GM21515 (cell line): ENCODE results near the gene OXNAD1.

ENCODE experiments used
- ATAC-seq: cut with Tn5 transposase; IDR thresholded peaks from one replicate; pipeline ENCODE4 v1.9.1; 2021; ENCODE audit not compliant: unreplicated experiment

Gene OXNAD1

DNA sequence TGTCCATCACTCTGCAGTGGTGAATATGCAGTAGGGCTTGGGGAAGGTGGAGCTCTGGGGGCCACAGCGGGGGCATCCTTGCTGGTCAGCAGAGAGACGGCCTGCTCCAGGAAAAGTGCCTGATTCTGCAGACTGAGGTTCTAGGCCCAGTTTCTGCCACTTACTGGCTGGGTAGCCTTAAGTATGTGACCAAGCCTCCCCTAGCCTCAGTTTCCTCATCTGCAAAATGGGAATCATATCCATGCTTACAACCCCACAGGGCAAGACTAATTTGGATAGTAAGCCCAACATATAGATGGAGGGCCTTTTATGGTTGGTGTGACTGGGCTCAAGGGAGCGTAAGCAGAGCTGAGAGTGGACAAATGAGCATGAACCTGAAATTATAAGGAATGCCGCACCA is 60.8 kb downstream of the OXNAD1 start:
- ATAC-seq: no peak

DNA sequence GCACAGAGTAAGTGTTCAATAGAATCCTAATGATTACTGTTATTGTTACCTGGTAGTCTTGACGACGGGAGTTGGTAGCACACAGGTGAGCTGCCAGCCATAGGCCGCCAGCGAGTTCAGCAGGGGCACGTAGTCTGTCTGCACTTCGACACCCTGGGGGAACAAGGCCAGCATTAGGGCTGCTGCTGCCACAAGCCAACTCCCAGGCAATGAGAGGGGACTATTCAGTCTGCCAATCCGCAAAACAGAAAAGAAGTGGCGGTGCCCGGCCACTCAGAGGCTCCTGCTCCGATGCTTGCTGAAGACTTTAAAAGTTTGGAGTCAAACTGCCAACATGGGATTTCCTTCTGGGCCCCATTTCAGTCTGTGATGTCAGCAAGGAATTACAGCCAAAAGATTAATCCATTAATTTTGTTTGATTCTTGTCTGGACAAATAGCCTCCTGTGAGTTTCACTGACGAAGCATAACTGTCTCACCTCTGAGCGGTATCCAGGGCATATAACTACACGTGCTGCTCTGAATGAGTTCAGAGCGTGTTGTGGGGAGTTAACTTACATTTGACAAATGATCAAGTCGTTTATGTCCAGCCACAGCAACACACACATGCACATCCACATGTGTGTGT is 61.8 kb downstream of the OXNAD1 start:
- no peak for ATAC-seq

DNA sequence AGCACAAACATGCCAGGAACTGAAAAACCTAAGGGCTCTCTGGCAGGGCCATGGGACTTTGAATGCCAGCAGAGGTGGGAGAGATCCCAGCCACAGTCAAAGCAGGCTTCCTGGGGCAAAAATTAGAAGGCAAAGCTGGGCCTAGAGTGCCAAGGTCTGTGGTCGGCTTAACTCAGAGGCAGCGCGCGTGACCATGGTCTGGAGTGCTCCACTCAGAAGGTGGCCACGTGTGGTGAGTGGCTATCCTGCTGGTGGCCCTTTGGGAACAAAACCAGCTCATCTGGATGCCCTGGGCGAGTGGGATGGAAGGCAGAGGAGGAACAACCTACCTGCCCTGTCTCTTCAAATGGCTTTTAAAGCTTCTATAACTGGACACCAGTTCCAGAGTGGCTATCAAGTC is 63.1 kb downstream of the OXNAD1 start:
- ATAC-seq: no peak

DNA sequence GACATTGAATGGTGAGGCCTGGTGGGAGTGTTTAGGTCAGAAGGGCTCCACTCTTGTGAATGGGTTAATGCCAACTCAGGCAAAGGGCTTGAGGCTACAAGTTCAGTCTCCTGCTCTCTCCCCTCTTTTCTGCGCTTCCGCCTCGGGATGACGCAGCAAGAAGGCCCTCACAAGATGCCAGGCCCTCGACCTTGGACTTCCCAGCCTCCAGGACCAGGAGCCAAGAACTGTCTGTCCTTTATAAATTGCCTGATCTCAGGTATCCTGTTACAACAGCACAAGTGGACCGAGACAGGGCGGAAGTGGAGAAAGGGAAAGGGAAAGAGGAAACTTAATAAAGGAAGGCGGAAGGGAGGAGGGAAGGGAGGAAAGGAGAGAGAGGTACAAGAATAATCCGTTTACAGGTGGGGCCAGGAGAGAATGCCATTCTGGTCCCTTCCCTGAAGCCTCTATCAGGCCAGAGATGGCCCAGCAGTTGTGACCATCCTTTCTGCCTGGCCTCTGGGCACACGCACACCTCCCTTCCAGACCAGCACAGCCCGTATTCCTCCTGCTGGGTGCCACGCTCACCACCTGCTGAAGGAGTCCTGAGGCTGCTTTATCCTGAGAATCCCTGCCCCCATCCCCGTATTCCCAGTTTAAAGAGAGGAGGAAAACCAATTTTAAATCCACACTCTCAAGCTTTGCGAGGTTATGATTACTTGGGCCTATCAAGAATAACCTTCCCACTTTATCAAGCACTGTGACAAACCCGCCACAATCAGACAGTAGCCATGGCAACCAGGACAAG is 64.2 kb downstream of the OXNAD1 start:
- ATAC-seq: no peak

DNA sequence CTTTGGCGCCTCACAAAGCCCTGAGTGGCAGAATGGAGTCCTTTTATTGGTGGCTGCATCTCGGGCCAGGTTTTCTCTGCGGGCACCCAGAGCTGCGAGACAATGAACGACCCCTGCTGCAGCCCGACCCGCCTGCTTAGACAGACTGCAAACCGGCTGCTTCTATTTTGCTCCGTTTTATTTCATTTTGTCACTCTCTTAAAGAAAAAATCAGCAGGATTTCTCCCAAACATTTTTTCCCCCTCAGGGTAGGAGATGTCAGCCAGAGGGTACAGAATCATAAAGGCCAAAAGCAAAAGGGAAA is 64.8 kb downstream of the OXNAD1 start:
- ATAC-seq: no peak

DNA sequence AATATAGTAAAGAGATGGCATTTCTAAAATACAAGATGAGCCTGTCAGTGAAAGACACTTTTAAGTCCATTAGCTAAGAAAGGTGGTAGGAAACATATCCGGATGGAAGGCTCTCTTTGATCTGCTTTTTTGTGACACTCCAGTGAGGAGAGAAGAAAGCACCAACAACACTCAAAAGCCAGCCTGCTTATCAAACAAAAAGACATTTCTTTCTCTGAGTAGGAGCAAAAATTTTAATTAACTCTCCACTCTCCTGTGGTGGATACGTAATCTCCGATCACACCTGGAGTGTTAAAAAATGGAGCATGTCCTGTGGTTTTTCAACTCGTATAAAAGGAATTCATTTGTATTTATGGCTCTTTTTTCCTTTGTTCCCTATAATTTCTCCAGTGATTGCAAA is 65.3 kb downstream of the OXNAD1 start:
- no peak for ATAC-seq

DNA sequence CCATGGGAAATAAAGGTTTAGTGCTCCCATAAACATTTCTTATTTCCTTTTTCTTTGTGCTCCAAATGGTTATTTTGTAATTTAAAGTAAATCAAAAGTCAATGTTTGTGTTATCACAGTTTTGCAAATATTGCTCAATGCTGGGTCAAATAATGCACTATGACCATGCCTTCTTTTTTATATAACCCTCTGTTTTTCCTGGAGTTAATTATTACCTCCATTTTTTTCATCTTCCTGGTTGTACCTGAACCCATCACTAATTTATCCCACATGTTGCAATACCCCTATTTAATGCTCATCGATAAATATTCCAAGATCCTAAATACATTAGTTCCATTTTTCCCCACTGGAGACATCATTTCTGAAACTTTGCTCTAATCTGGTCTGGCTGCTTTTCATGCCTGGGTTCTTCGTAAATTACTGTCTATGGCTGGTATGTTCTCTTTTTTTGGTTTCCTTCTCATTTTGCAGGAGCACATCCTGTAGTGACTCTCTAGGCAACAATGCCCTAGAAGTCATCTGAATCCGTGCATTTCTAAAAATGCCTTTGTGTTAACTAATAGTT is 66.4 kb downstream of the OXNAD1 start:
- ATAC-seq: no peak

DNA sequence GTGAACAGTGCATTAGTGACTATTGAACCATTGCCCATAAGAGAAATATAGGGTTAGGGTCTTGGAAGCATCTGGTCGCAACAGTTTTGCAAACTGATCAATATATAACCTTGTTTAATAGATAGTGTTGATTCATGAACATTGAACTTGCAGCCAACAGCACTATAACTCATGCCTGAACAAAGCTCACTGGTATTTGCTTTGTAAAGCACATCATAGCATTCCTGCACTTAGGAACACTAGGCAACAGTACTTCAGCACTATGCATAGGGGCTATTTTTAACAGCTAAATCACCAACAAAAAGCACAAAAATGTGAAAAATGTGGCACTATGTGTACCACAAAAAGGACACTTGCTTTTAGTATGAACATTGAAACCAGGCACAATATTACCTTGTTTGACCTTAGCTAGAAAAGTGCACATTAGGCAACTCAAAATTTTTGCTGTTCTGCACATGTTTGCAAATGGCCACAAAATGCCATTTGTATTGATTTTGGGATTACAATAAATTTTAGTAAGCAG is 68.0 kb downstream of the OXNAD1 start:
- no peak for ATAC-seq

DNA sequence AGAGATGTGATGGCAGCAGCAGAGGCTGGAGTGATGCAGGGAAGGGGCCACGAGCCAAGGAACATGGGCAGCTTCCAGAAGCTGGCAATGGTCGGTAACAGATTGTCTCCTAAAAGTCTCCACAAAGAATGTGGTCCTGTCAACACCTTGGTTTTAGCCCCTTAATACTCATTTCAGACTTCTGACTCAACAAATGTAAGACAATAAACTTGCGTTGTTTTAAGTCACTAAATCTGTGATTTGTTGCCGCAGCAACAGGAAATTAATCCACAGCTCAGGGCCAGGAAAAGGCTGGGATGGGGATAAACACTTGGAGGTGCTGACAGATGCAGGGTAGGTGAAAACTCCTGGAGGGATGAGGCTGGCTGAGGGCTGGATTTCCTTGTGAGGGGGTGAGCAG is 69.9 kb downstream of the OXNAD1 start:
- ATAC-seq: no peak

DNA sequence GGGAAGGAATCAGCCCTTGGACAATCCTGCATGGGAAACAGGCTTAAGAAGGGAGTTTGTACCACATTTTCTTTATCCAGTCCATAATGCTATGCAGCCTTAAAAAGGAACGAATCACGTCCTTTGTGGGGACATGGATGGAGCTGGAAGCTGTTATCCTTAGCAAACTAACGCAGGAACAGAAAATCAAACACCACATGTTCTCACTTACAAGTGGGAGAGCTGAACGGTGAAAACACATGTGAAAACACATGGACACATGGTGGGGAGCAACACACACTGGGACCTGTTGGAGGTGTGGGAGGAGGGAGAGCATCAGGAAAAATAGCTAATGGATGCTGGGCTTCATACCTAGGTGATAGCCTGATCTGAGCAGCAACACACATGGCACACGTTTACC is 70.3 kb downstream of the OXNAD1 start:
- no peak for ATAC-seq

DNA sequence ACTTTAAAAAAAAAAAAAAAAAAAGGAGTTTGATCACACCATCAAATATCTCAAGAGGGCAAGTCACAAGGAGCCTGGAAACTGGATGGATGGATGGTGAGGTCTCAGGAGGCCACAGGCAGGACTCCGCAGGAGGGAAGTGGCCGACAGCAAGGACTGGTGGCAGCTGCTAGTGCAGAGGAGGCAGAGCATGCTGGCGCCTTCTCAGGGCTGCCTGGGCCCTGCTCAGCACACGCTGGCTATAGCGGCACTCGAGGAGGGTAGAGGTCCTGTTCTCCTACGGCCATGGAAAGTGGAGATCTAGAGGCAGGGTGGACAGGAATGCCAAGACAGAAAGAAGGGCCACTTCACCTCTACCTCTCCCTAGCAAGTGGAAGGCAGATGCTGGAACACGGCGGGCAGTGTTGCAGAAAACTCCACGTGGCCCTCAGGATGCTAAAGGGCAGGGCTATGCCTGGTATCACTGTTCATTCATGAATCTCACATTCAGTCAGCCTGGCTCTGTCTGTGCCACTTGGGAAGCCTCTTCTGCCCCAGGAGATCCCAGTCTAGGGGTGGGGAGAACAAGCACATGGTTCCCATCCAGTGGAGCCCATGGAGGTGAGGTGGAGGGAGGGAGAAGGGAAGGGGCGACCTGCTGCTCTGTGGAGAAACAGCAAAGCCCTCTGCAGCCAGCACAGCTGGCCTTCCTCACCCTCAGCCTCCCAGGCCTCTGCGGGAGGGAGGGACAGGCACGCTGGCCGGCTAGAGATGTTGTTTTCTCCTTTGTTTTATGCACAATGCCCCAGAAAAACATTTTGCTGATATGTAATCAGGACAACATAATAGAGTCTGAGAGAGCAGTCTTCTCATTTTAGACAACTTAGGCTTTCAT is 71.0 kb downstream of the OXNAD1 start:
- ATAC-seq: no peak

DNA sequence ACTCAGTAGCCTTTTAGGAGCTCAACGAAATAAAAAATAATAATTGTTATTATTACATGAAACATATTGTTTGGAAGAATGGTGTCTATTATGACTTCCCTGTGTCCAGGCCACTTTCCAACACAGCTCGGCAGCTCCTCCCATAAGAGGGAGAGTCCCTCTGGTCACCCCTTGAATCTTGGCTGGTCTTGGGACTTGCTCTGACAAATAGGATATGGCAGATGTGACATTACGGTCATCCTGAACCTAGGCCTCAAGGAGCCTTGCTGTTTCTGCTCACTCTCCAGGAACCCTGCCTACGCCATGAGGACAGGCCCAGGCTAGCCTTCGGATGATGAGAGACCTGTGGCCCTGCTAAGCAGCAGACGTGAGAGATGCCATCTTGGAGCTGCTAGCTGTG is 71.8 kb downstream of the OXNAD1 start:
- ATAC-seq: no peak

DNA sequence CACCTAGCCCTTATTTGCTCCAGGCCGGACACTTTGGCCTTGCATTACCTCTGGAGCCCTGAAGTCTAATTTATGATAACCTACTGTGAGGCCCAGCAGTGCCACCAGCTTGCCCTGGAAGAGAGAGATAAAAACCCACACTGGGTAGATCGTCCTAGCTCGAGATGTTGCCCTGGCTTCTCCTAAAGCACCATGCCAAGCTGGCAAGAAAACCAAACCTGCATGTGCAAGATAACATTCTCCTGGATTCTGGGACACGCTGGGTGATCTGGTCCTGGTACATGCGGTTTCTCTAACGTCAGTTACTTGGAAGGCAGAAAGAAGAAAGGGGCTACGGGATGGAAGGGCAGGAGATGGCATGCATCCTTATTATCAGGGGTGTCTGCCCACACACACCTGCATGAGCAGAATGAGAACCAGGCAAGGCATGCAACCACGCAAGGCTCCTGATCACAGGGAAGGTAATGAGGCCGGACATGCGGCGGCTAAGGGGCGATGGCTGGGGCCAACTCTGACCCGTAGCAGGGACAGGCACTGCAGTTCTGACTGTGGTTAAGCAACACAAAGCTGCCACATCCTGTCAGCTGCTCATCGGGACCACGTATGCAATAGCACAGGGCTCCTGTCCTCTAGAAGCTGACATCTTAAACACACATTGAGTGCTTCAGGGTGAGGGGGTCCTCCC is 73.0 kb downstream of the OXNAD1 start:
- ATAC-seq: peak; percentile 83

DNA sequence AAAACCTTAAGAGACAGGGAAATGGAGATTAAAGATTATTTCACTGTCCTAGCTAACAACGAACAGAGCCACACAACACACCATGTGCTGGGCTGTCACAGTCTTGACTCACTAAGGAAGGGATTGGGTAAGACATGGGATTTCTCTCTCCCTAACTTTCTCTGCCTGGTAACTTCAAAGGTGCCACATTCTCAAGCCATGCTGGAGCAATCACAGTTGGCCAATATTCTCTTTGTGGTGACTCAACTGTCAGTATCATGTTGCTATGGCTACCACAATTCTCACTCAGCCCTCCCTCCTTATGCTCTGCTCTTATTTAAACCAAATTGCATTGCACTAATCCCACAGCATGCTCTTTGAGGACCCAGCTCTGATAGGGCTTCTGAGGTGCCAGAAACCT is 74.0 kb downstream of the OXNAD1 start:
- no peak for ATAC-seq

DNA sequence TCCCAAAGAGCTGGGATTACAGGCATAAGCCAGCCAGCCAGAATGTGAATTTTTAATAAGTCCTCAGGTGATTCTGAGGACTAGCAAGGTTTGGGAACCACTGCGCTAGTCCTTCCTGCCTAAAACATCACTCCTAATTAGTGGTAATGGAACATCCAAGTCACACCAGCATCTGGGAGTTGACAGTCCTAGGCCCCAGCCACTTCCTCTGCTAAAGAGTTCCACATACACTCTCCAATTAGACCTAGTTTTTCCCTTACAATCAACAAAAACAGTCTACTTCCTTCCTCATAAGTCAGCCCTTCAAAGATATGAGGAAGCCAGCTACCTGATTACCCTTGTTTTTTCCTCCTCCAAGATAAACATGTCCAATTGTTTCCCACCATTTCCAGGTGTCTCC is 78.1 kb downstream of the OXNAD1 start:
- ATAC-seq: no peak

DNA sequence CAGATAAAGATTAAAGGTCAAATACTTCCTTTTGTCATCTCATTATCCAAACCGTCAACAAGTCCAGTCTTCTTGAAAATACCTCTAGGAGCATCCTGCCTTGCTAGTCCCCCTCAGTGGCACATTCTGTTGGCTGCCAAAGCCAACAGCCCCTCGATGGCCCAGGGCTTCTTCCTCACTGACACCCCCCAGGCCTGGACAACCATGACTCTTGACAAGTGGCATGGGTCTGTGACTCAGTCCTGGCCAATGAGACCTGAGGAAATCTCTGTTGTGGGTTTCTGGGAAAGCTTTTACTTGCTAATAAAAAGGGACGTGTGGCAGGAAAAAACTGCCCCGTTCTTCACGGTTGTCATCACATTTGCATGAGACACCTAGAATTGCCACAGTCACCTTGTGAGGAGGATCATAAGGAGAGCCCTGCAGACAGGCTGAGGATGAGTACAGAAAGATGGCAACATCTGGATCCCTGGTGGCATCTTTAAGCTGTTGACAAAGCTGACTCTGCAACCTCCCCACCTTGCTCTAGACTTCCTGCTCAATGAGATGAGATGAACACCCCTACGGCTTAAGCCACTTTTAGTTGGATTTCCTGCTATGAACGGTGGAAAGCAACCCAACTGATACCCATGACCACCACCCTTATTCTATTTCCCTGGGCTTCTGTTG is 81.5 kb downstream of the OXNAD1 start:
- no peak for ATAC-seq

DNA sequence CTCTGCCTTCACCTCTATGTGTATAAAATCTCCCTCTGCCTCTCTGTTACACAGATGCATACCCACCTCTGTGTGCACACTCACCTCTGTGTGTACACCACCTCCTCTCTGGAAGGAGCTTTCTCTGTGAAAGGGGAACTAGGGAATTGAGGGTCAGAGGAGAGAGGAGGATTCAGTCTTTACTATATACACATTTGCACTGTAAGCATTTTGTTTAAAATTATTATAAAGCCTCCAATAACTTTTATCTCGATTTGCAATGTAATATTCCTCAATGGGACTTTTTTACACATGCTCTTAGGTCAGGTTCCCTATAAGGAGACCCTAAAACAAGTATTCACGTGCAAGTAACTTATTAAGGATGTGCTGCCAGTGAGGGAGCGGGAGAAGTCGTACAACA is 82.5 kb downstream of the OXNAD1 start:
- no peak for ATAC-seq

DNA sequence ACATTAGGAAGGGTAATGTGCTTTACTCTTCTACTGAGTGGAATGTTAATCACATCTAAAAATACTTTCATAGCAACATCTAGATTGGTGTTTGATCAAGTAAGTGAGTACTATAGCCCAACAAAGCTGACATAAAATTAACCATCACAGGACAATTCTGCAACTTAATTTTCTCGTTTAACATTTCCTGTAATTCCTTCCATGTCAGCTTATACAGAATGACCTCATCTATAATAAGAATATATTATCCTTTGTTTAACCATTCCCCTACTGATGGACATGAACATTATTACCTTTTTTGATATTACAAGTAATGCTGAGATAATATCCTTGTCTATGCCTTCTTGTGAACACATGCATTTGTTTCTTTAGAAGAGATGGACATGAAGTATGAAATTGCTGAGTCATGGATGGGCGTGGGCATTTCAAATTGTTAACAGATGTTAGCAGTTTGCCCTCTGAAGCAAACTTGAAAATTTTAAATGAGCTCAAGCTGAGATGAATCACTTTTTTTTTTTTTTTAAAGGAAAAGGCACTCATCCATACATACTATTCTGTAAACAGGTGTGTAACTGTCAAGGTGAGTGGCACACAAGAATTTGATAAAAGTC is 85.1 kb downstream of the OXNAD1 start:
- no peak for ATAC-seq

DNA sequence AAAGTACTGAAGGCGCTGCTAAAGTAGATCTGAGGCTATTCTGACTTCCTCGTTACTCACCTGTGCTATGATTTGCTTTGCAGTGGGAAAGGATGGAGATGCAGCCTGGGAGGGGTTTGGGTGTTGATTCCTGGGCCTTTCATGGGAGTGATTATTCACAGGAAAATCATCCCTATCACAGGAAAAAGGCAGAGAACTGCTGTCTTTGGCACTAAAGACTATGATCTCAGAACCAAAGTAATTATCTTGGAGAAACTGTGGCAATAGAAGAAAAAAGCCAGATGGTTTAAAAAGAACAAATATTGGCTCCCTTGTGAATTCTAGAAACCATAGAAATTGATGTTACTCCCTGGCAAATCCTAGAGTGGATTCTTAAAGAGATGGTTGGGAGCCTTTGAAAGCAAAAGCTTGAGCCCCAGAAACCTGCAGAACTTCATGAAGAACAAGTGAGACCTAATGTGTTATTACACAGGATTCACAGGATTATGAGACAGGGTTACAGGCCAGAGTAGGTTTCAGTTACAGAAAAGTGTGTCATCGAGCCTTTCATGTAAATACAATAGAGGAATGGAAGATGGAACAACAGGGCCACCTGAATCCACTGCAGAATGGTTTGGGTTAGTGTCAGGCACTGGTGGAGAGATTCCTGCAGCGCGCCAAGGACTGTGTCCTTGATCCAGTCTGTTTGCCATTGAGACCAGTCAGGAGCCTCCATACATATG is 85.7 kb downstream of the OXNAD1 start:
- ATAC-seq: no peak
